GM12875 (cell line): ENCODE data around the gene GCNT2.
"Not testable (repeated sequence)": the region's sequence is repeated elsewhere in the genome, so short reads cannot be mapped to it uniquely, and the experiment has no call there.

ENCODE experiments used
- H3K4me3 ChIP-seq: one replicate; pipeline ENCODE4 v1.5.1; 2011; ENCODE audit warnings: low read depth, low read length, control low read depth
- TF ChIP-seq, protein P1 (sequence below): IDR thresholded peaks from 2 replicates; pipeline ENCODE4 v1.5.1; 2011; ENCODE audit warnings: low read depth, mild to moderate bottlenecking, control low read depth, inconsistent platforms, low read length, moderate library complexity, borderline replicate concordance; ENCODE audit not compliant: insufficient read depth

Gene GCNT2

DNA sequence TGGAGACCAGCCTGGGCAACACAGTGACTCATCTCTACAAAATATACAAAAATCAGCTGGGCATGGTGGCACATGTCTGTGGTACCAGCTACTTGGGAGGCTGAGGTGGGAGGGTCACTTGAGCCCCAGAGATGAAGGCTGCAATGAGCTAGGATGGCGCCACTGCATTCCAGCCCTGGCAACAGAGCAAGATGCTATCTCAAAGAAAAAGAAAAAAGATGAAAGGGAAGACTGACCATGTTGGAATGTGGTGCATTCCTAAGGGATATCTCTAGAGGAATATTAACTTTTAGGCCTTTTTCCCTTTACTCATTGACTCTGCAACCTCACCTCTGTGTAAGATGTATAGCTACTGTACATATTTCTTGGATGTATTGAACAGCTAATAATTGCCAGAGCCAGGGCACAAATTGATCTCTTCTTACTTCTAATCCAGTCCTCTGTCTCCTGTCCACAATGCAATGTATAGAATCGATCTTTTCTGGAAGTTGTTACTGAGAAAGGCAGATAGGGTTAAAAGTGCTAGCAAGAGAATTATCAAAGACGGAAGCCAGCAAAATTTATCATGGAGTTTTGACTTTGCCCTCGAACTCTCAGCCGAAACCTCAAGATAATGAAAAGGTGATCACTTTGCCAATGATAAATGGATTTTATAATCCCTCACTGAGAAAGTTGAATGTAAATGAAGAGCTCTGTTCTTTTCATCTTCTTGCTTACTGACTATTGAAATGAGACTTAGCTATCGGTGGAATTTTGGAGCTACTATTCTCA, 46.3 kb downstream of the GCNT2 start:
- H3K4me3 ChIP-seq = no peak overlapping the region
- TF ChIP-seq, protein P1, sequence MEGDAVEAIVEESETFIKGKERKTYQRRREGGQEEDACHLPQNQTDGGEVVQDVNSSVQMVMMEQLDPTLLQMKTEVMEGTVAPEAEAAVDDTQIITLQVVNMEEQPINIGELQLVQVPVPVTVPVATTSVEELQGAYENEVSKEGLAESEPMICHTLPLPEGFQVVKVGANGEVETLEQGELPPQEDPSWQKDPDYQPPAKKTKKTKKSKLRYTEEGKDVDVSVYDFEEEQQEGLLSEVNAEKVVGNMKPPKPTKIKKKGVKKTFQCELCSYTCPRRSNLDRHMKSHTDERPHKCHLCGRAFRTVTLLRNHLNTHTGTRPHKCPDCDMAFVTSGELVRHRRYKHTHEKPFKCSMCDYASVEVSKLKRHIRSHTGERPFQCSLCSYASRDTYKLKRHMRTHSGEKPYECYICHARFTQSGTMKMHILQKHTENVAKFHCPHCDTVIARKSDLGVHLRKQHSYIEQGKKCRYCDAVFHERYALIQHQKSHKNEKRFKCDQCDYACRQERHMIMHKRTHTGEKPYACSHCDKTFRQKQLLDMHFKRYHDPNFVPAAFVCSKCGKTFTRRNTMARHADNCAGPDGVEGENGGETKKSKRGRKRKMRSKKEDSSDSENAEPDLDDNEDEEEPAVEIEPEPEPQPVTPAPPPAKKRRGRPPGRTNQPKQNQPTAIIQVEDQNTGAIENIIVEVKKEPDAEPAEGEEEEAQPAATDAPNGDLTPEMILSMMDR = no peak

DNA sequence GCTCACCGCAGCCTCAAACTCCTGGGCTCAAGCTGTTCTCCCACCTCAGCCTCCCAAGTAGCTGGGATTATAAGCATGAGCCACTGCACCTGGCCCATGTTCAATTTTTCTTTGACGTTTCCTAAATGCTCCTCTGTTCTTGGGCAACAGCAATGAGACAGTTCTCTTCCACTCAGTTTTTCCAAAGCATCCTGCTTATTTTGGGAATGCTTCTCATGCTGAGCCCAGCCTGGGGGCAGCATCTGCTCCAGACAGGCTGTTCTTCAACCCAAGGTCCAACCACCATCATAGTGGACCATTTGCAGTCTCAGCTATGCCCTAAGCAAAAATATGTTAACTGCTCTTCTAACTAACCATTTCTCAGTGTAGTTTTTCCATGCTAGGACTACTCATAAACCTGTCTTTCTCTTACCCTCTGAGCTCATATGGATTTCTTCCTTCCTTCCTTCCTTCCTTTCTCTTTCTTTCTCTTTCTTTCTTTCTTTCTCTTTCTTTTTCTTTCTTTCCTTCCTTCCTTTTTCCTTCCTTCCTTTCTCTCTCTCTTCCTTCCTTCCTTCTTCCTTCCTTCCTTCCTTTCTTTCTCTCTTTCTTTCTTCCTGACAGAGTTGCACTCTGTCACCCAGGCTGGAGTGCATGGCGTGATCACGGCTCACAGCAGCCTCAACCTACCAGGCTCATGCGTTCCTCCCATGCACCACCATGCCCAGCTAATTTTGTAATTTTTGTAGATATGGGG, 48.4 kb downstream of the GCNT2 start:
- no peak overlapping the region for H3K4me3 ChIP-seq
- TF ChIP-seq, protein P1 = no peak

DNA sequence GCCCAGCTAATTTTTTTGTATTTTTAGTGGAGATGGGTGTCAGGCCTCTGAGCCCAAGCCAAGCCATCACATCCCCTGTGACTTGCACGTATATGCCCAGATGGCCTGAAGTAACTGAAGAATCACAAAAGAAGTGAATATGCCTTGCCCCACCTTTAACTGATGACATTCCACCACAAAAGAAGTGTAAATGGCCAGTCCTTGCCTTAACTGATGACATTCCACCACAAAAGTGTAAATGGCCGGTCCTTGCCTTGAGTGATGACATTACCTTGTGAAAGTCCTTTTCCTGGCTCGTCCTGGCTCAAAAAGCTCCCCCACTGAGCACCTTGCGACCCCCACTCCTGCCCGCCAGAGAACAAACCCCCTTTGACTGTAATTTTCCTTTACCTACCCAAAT, 54.4 kb downstream of the GCNT2 start:
- H3K4me3 ChIP-seq = not testable (repeated sequence)

DNA sequence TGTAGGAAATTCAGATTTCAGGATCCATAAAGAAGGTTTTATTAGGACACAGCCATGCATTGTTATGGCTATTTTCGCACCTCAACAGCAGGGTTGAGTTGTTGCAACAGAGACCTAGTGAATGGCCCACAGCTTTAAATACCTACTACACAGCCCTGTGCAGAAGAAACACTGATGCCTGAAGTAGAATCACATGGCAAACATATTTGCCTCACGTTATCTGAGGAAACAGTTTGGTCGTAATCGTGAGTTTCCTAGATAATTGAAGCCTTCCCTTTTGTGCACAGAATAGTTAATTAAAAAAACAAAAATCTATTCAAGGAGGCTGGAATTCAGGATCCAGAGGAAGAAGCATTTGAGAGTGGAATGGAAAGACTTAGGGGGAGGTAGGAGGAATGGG, 55.1 kb downstream of the GCNT2 start:
- TF ChIP-seq, protein P1 = no peak
- H3K4me3 ChIP-seq = no peak overlapping the region

DNA sequence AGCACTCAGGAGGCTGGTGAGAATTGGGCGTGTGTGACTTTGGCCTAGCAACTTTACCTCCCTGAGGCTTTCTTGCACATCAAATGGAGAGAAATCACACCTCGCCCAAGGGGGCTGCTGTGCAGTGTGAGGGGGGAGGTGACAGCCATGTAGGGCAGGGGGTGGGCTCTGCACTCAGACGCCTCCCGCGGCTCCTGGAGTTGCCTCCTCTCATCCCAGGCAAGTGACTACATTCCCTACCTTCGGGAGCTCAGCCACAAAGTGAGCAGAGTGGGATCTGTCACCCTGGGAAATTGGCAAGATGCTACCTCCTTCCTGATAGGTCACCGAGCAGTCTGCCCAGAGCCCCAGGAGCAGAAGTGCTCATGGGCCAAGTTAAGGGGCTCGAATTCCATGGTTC, 56.0 kb downstream of the GCNT2 start:
- H3K4me3 ChIP-seq = no peak overlapping the region
- TF ChIP-seq, protein P1 = no peak

DNA sequence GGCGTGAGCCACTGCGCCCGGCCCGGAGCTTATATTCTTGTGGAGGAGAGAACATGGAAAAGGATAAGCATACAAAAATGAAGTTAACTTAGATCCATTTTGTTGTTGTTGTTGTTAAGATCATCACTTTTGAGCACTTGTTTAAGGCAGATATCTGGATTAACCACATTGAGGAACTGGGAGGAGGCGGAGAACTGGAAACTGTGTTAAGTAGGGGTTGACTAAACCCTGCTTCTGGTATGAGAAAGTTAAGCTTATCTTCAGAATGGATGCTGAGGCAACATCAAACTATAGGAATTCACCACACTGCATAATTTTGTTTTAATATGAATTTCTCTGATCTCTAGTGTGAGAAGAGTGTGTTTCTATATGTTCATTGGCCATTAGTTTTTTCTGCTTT, 57.6 kb downstream of the GCNT2 start:
- TF ChIP-seq, protein P1 = no peak
- H3K4me3 ChIP-seq = no peak overlapping the region

DNA sequence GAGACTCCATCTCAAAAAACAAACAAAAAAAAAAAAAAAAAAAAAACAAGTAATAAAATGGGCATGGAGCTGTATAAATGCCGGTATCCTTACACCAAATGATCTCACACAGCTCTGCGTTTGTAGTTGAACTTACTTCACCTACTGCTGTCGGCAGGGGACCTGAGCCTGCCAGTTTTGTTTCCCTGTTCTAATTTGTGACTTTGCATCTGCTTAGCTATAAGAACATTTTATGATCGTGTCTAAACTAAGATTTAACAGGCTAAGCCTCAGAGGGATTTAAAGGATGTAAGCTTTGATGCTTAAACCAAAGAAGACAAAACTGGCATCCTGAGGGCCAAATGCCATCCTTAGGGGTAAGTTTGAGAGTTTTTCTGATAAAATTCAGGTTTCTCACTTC, 58.7 kb downstream of the GCNT2 start:
- TF ChIP-seq, protein P1 = no peak
- no peak overlapping the region for H3K4me3 ChIP-seq
